GM23248 (cell line): ENCODE results near the gene ACSM6.

Experiments used
- EZH2 ChIP-seq: fragments of 200-600 bp; sonication (generic); IDR thresholded peaks from 2 replicates; pipeline ENCODE4 v1.6.1; 2018; ENCODE audit warnings: antibody characterized with exemption, mild to moderate bottlenecking; ENCODE audit not compliant: insufficient read depth, poor library complexity, severe bottlenecking
- EZH2phosphoT487 ChIP-seq: fragments of 200-600 bp; sonication (generic); IDR thresholded peaks from 2 replicates; pipeline ENCODE4 v1.6.1; 2018; ENCODE audit warnings: antibody characterized with exemption, moderate library complexity, mild to moderate bottlenecking, low read depth; ENCODE audit not compliant: insufficient read depth

DNA sequence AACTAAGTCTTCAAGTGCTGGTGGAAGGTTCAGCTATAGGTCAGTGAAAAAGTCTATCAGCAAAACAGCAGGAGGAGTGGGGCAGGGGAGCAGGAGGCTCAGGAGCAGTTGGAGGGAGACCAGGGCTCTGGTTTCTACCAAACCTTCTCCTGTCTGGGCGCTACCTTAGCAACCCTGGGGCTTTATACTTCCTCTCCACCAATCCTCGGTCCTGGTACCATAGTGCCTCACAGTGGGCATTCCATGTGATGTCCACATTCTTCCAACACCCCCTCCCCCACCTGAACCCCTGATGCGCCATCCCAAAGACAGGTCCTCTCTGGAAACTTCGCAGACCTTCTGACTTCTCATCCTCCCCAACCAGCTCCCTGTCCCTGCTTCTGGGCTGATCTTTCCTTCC is 25.3 kb upstream of the ACSM6 start:
- TF ChIP-seq EZH2 (no peak), EZH2phosphoT487 (no peak)
